ENCODE results near the gene ANKRD9. TPM values are rescaled to one million over a fixed set of nuclear protein-coding genes. Genes with fewer than 3 reads are reported as not detected.
A peak's percentile ranks its signal among the peaks of the same experiment; 100 is the strongest.

Gene ANKRD9
- total RNA-seq, 1 donor from 2014 or later, result 31.4 TPM

DNA sequence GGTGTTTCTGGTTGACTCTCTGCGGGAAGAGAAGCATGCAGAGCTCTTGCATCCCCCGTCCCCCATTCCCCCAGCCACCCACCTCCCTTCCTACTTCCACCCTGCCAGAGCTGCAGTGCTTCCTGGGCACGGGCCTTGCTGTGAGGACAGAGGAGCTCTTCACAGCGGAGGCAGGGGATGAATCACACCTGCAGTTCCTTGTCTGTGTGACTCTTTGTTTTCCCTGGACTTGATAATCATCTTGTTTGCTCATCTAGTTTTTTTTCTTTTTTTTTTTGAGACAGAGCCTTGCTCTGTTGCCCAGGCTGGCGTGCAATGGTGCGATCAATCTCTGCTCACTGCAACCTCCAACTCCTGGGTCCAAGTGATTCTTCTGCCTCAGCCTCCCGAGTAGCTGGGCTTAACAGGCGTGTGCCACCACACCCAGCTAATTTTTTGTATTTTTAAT, 27.8 kb downstream of the ANKRD9 start:
- H3K27me3 Mint-ChIP-seq, result no peaks in the 10 kb centered on the region
- H3K4me3 Mint-ChIP-seq, result no peak overlapping the region
- no peaks in the 10 kb centered on the region for H3K4me1 Mint-ChIP-seq (ENCODE audit: unreplicated experiment)
- H3K36me3 Mint-ChIP-seq, result peaks cover 22% of the 10 kb centered on the region
- peaks cover 4% of the 10 kb centered on the region for H3K9me3 Mint-ChIP-seq
- no peak for TF ChIP-seq CTCF (conservative IDR thresholded peaks at IDR 0.05)
- H3K27ac Mint-ChIP-seq, result no peak overlapping the region
- DNase-seq (ENCODE audit: extremely low spot score, unreplicated experiment), result no peak

GRCh38 chr14:102481371-102481770, 28.2 kb downstream of the ANKRD9 start:
- Mint-ChIP-seq H3K4me1 (ENCODE audit: unreplicated experiment) (no peaks in the 10 kb centered on the region), H3K27me3 (no peaks in the 10 kb centered on the region), H3K9me3 (peaks cover 4% of the 10 kb centered on the region), H3K27ac (no peak overlapping the region), H3K4me3 (no peak overlapping the region), H3K36me3 (peaks cover 22% of the 10 kb centered on the region)
- no peak for DNase-seq (ENCODE audit: extremely low spot score, unreplicated experiment)
- TF ChIP-seq CTCF (conservative IDR thresholded peaks at IDR 0.05), result no peak

- no peak for TF ChIP-seq CTCF (conservative IDR thresholded peaks at IDR 0.05)
- H3K27me3 Mint-ChIP-seq, result no peaks in the 10 kb centered on the region
These were observed 29.8 kb downstream of the ANKRD9 start for GRCh38 chr14:102479777-102480176.

GRCh38 chr14:102479107-102479506, 30.5 kb downstream of the ANKRD9 start:
- H3K27me3 Mint-ChIP-seq, result no peaks in the 10 kb centered on the region
- no peak overlapping the region for H3K4me3 Mint-ChIP-seq
- peaks cover 27% of the 10 kb centered on the region for H3K36me3 Mint-ChIP-seq
- no peaks in the 10 kb centered on the region for H3K4me1 Mint-ChIP-seq (ENCODE audit: unreplicated experiment)
- DNase-seq (ENCODE audit: extremely low spot score, unreplicated experiment), result no peak
- peaks cover 4% of the 10 kb centered on the region for H3K9me3 Mint-ChIP-seq
- H3K27ac Mint-ChIP-seq, result peak overlapping the region; percentile 40
- no peak for TF ChIP-seq CTCF (conservative IDR thresholded peaks at IDR 0.05)

More at GRCh38 chr14:102479777-102480176, 29.8 kb downstream of the ANKRD9 start:
- H3K27ac Mint-ChIP-seq, result peak overlapping the region; percentile 40
- peaks cover 4% of the 10 kb centered on the region for H3K9me3 Mint-ChIP-seq
- H3K36me3 Mint-ChIP-seq, result peaks cover 26% of the 10 kb centered on the region
- no peak for DNase-seq (ENCODE audit: extremely low spot score, unreplicated experiment)
- no peak overlapping the region for H3K4me3 Mint-ChIP-seq
- no peaks in the 10 kb centered on the region for H3K4me1 Mint-ChIP-seq (ENCODE audit: unreplicated experiment)

GRCh38 chr14:102474934-102475333, 34.6 kb downstream of the ANKRD9 start:
- Mint-ChIP-seq H3K4me3 (no peak overlapping the region), H3K36me3 (peaks cover 29% of the 10 kb centered on the region), H3K4me1 (ENCODE audit: unreplicated experiment) (no peaks in the 10 kb centered on the region), H3K27me3 (no peaks in the 10 kb centered on the region), H3K27ac (no peak overlapping the region), H3K9me3 (no peaks in the 10 kb centered on the region)
- no peak for DNase-seq (ENCODE audit: extremely low spot score, unreplicated experiment)
- TF ChIP-seq CTCF (conservative IDR thresholded peaks at IDR 0.05), result no peak

- peaks cover 10% of the 10 kb centered on the region for H3K4me1 Mint-ChIP-seq (ENCODE audit: unreplicated experiment)
- H3K27me3 Mint-ChIP-seq, result no peaks in the 10 kb centered on the region
- H3K4me3 Mint-ChIP-seq, result no peak overlapping the region
- no peak overlapping the region for H3K27ac Mint-ChIP-seq
- peaks cover 5% of the 10 kb centered on the region for H3K9me3 Mint-ChIP-seq
- no peak for DNase-seq (ENCODE audit: extremely low spot score, unreplicated experiment)
- peaks cover 32% of the 10 kb centered on the region for H3K36me3 Mint-ChIP-seq
- TF ChIP-seq CTCF (conservative IDR thresholded peaks at IDR 0.05), result no peak
These were observed 36.0 kb downstream of the ANKRD9 start for GRCh38 chr14:102473559-102473958.
